ENCODE measurements around the gene SWI5.

SWI5 gene

DNA sequence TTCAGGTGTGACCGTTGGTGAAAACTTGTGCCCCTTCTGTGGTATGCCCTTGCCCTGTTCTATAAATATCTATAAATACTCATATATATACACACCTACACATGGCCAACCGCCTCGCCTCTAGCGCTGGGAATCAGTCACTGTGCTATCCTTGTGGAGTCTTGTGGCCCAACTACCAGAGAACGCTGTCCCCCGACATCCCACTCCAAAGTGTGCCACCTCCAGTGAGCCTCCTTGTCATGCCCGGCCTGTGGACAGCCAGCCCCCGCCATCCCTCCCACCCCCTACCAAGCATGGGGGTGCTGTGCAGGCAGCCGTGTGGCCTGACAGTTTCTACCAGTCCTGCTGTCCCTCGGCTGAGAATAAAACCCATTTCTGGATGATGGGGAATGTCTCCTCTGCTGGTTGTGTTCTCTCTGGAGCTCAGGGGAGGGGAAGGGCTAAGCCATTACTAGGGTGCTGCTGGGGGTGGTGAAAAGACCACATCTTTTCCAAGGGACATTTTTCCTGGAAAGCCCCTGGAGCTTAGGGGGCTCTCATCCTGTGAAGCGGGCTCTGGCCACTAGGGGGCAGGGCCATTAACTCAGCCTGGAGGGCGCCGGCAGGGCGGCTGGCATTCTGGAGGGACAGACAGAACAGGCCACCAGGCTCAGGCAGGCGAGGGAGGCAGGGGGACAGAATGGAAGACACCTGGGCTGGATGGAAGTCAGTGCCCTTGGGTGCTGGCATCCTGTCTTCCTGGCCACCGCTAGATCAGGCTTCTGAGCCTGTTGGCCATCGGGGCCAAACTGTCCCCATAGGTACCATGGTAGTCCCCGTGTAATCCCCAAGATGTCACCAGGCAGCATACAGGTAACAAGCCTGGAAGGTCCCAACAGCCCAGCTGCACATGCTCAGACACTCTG lies 21.0 kb upstream of the SWI5 start:
- peaks cover 19% of the 10 kb centered on the region for H3K4me1 ChIP-seq (ENCODE audit: control insufficient read depth, low read length)
- H3K27me3 ChIP-seq (ENCODE audit: control insufficient read depth, low read length): peaks cover 25% of the 10 kb centered on the region
- no peaks in the 10 kb centered on the region for H3K79me2 ChIP-seq (ENCODE audit: control insufficient read depth, low read length)
- H3K4me3 ChIP-seq (ENCODE audit: low read length): no peak overlapping the region
- H3K9me3 ChIP-seq (ENCODE audit: control insufficient read depth, insufficient read depth, low read length): no peaks in the 10 kb centered on the region
- no peaks in the 10 kb centered on the region; the same call in 1 of the 2 replicates for H4K20me1 ChIP-seq (ENCODE audit: control insufficient read depth, insufficient read depth, low read depth, low read length)
- H3K4me2 ChIP-seq (ENCODE audit: low read length): no peak overlapping the region
- TF ChIP-seq, protein P1, sequence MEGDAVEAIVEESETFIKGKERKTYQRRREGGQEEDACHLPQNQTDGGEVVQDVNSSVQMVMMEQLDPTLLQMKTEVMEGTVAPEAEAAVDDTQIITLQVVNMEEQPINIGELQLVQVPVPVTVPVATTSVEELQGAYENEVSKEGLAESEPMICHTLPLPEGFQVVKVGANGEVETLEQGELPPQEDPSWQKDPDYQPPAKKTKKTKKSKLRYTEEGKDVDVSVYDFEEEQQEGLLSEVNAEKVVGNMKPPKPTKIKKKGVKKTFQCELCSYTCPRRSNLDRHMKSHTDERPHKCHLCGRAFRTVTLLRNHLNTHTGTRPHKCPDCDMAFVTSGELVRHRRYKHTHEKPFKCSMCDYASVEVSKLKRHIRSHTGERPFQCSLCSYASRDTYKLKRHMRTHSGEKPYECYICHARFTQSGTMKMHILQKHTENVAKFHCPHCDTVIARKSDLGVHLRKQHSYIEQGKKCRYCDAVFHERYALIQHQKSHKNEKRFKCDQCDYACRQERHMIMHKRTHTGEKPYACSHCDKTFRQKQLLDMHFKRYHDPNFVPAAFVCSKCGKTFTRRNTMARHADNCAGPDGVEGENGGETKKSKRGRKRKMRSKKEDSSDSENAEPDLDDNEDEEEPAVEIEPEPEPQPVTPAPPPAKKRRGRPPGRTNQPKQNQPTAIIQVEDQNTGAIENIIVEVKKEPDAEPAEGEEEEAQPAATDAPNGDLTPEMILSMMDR (IDR thresholded peaks at IDR 0.05; ENCODE audit: low read depth, low read length, poor library complexity, severe bottlenecking): peak; percentile 99
- no peak for TF ChIP-seq EZH2phosphoT487 (IDR thresholded peaks at IDR 0.05; ENCODE audit: borderline replicate concordance, low read length)
- H3K9me2 ChIP-seq (replicated peaks; ENCODE audit: control insufficient read depth, low read length): no peaks in the 10 kb centered on the region
- no peak overlapping the region for H3K27ac ChIP-seq (ENCODE audit: low read depth, low read length)
- no peaks in the 10 kb centered on the region for H3K36me3 ChIP-seq (ENCODE audit: control insufficient read depth, low read length)
- H3F3A ChIP-seq (ENCODE audit: control insufficient read depth, insufficient read depth): no peaks in the 10 kb centered on the region

DNA sequence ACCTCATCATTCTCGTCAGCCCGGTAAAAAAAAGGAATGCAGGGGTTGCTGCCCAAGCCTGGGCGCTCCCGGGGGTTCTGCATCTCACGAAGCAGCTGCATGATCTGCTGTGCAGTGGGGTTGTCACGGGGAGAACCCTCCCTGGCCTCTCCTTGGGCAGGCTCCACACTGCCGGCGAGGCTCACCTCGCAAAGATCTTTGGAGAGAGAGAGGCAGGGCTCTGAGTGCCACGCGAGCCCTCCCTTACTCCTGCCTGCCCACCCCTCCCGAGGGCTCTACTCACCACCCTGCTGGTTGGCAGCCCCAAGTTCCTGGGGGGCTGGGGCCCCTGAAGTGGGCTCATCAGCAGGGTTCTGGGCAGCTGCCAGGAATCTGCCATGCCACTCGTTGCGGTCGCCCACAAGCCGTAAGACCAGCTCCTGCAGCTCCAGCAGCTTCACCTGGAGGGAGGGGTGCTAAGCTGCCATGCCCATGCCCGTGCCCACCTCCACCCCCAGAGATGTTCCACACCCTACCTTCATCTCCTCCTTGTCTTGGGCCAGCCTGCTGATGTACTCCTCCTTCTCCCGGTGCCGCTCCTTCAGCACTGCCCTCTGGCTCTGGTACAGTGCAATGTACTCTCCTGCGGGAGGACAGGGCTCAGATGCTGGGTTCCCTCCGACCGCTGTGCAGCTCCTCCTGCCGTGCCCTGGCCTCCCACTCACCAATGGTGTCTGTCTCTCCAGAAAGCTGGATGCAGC lies 18.8 kb upstream of the SWI5 start:
- Histone ChIP-seq H3K79me2 (ENCODE audit: control insufficient read depth, low read length) (no peaks in the 10 kb centered on the region), H3F3A (ENCODE audit: control insufficient read depth, insufficient read depth) (no peaks in the 10 kb centered on the region), H3K4me1 (ENCODE audit: control insufficient read depth, low read length) (peaks cover 9% of the 10 kb centered on the region), H3K9me3 (ENCODE audit: control insufficient read depth, insufficient read depth, low read length) (no peaks in the 10 kb centered on the region), H3K27me3 (ENCODE audit: control insufficient read depth, low read length) (peaks cover 9% of the 10 kb centered on the region), H3K36me3 (ENCODE audit: control insufficient read depth, low read length) (no peaks in the 10 kb centered on the region; the same call in 1 of the 2 replicates), H3K27ac (ENCODE audit: low read depth, low read length) (no peak overlapping the region), H3K4me3 (ENCODE audit: low read length) (no peak overlapping the region), H4K20me1 (ENCODE audit: control insufficient read depth, insufficient read depth, low read depth, low read length) (no peaks in the 10 kb centered on the region; the same call in 1 of the 2 replicates), H3K4me2 (ENCODE audit: low read length) (no peak overlapping the region), H3K9me2 (replicated peaks; ENCODE audit: control insufficient read depth, low read length) (no peaks in the 10 kb centered on the region)
- no peak for TF ChIP-seq EZH2phosphoT487 (IDR thresholded peaks at IDR 0.05; ENCODE audit: borderline replicate concordance, low read length)
- TF ChIP-seq, protein P1 (IDR thresholded peaks at IDR 0.05; ENCODE audit: low read depth, low read length, poor library complexity, severe bottlenecking): no peak

DNA sequence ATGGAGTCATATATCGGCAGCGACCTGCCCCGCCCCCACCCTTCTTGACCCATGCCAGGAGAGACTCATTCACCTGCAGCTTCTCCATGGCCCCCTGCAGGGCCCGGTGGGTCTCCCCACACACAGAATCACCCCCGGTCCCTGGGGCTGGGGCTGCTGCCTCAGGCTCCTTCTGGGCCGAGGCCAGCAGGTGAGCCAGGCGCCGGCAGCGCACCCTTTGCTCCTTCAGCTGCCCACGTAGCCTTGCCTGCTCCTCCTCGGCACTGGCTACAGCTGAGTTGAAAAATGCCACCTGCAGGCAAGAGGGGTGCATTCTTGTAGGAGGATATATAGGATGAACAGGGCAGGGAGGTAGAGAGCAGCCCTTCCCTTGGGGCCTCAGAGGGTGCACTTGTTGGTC lies 18.2 kb upstream of the SWI5 start:
- TF ChIP-seq, protein P1 (IDR thresholded peaks at IDR 0.05; ENCODE audit: low read depth, low read length, poor library complexity, severe bottlenecking): no peak
- TF ChIP-seq EZH2phosphoT487 (IDR thresholded peaks at IDR 0.05; ENCODE audit: borderline replicate concordance, low read length): no peak
- H4K20me1 ChIP-seq (ENCODE audit: control insufficient read depth, insufficient read depth, low read depth, low read length): no peaks in the 10 kb centered on the region; the same call in 1 of the 2 replicates
- no peaks in the 10 kb centered on the region for H3K9me2 ChIP-seq (replicated peaks; ENCODE audit: control insufficient read depth, low read length)
- no peaks in the 10 kb centered on the region for H3K9me3 ChIP-seq (ENCODE audit: control insufficient read depth, insufficient read depth, low read length)
- H3K4me3 ChIP-seq (ENCODE audit: low read length): no peak overlapping the region
- H3F3A ChIP-seq (ENCODE audit: control insufficient read depth, insufficient read depth): no peaks in the 10 kb centered on the region
- peaks cover 5% of the 10 kb centered on the region for H3K4me1 ChIP-seq (ENCODE audit: control insufficient read depth, low read length)
- H3K36me3 ChIP-seq (ENCODE audit: control insufficient read depth, low read length): no peaks in the 10 kb centered on the region; the same call in 1 of the 2 replicates
- no peak overlapping the region for H3K27ac ChIP-seq (ENCODE audit: low read depth, low read length)
- H3K4me2 ChIP-seq (ENCODE audit: low read length): no peak overlapping the region
- peaks cover 3% of the 10 kb centered on the region; the same call in 1 of the 2 replicates for H3K27me3 ChIP-seq (ENCODE audit: control insufficient read depth, low read length)
- H3K79me2 ChIP-seq (ENCODE audit: control insufficient read depth, low read length): no peaks in the 10 kb centered on the region

Data from DOHH2 (cell line).